ENCODE measurements around the gene RAD51B. TPM values are rescaled to one million over a fixed set of nuclear protein-coding genes. Genes with fewer than 3 reads are reported as not detected.

Gene RAD51B
- total and polyA plus RNA-seq, 2 experiments from 2014 or later, result 10.1 to 18.0 TPM

DNA sequence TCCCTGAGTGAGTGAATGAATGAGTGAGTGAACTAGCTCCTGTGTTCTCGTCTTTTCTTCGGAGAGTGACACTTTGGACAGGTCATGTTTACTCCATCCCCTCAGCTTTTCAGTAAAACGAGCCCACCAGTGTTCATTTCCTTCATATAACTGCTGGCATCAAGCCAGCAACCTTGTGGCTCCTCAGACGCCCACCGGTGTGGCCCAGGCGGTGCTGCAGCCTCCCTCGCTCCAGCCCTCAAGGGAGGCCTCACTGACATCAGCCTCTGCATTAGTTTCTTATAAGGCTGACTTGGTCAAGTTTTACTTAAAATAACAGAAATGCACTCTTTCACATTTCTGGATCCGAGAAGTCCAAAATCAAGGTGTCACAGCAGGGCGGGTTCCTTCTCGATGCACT lies 785.2 kb downstream of the RAD51B start:
- 79% methylated on average over 10 of the region's 10 CpGs for WGBS (ENCODE audit: low lambda C conversion rate, missing lambda C conversion rate)
- H4K20me1 ChIP-seq (ENCODE audit: insufficient read depth, poor library complexity, severe bottlenecking), result no peaks in the 10 kb centered on the region
- H3K9me3 ChIP-seq (ENCODE audit: low read depth), result no peaks in the 10 kb centered on the region
- H3K36me3 ChIP-seq (replicated peaks; ENCODE audit: insufficient read depth, low read depth), result no peaks in the 10 kb centered on the region
- peak overlapping the region; percentile 98 for H3K27ac ChIP-seq
- no peak for DNase-seq (ENCODE audit: low spot score)
- H3K27me3 ChIP-seq, result no peaks in the 10 kb centered on the region
- no peak overlapping the region for H3K4me3 ChIP-seq
- no peaks in the 10 kb centered on the region for H3K9me2 ChIP-seq (replicated peaks; ENCODE audit: insufficient read depth)
- H3K79me2 ChIP-seq, result no peaks in the 10 kb centered on the region
- TF ChIP-seq EZH2phosphoT487 (IDR thresholded peaks at IDR 0.05; ENCODE audit: low read depth, severe bottlenecking, unreplicated experiment) (no peak), EZH2 (IDR thresholded peaks at IDR 0.05; ENCODE audit: borderline replicate concordance) (no peak), CTCF (IDR thresholded peaks at IDR 0.05; ENCODE audit: poor library complexity) (no peak)
- H3K4me2 ChIP-seq, result no peak overlapping the region
- H3K4me1 ChIP-seq (ENCODE audit: insufficient read depth), result peaks cover 58% of the 10 kb centered on the region
- no peak overlapping the region for H2AFZ ChIP-seq

- H3K27me3 ChIP-seq, result no peaks in the 10 kb centered on the region
- H2AFZ ChIP-seq, result no peak overlapping the region
- peak overlapping the region; percentile 32 for H3K4me2 ChIP-seq
- H4K20me1 ChIP-seq (ENCODE audit: insufficient read depth, poor library complexity, severe bottlenecking), result no peaks in the 10 kb centered on the region
- H3K27ac ChIP-seq, result peak overlapping the region; percentile 98
- 63% methylated on average over 3 of the region's 3 CpGs for WGBS (ENCODE audit: low lambda C conversion rate, missing lambda C conversion rate)
- H3K79me2 ChIP-seq, result no peaks in the 10 kb centered on the region
- no peaks in the 10 kb centered on the region for H3K9me2 ChIP-seq (replicated peaks; ENCODE audit: insufficient read depth)
- H3K9me3 ChIP-seq (ENCODE audit: low read depth), result no peaks in the 10 kb centered on the region
- H3K4me1 ChIP-seq (ENCODE audit: insufficient read depth), result peaks cover 58% of the 10 kb centered on the region
- no peak overlapping the region for H3K4me3 ChIP-seq
- TF ChIP-seq EZH2phosphoT487 (IDR thresholded peaks at IDR 0.05; ENCODE audit: low read depth, severe bottlenecking, unreplicated experiment) (no peak), CTCF (IDR thresholded peaks at IDR 0.05; ENCODE audit: poor library complexity) (no peak), EZH2 (IDR thresholded peaks at IDR 0.05; ENCODE audit: borderline replicate concordance) (no peak)
- H3K36me3 ChIP-seq (replicated peaks; ENCODE audit: insufficient read depth, low read depth), result no peaks in the 10 kb centered on the region
- DNase-seq (ENCODE audit: low spot score), result no peak
These were observed 786.6 kb downstream of the RAD51B start for GRCh38 chr14:68606176-68606575.

GRCh38 chr14:68606644-68607043 lies 787.1 kb downstream of the RAD51B start:
- 61% methylated on average over 4 of the region's 4 CpGs for WGBS (ENCODE audit: low lambda C conversion rate, missing lambda C conversion rate)
- H3K4me3 ChIP-seq, result no peak overlapping the region
- H4K20me1 ChIP-seq (ENCODE audit: insufficient read depth, poor library complexity, severe bottlenecking), result no peaks in the 10 kb centered on the region
- no peak for TF ChIP-seq CTCF (IDR thresholded peaks at IDR 0.05; ENCODE audit: poor library complexity)
- no peak for TF ChIP-seq EZH2 (IDR thresholded peaks at IDR 0.05; ENCODE audit: borderline replicate concordance)
- no peak for TF ChIP-seq EZH2phosphoT487 (IDR thresholded peaks at IDR 0.05; ENCODE audit: low read depth, severe bottlenecking, unreplicated experiment)
- H3K36me3 ChIP-seq (replicated peaks; ENCODE audit: insufficient read depth, low read depth), result no peaks in the 10 kb centered on the region
- DNase-seq (ENCODE audit: low spot score), result no peak
- H3K27me3 ChIP-seq, result no peaks in the 10 kb centered on the region
- no peaks in the 10 kb centered on the region for H3K9me2 ChIP-seq (replicated peaks; ENCODE audit: insufficient read depth)
- no peaks in the 10 kb centered on the region for H3K79me2 ChIP-seq
- H3K4me1 ChIP-seq (ENCODE audit: insufficient read depth), result peaks cover 63% of the 10 kb centered on the region
- H3K4me2 ChIP-seq, result peak overlapping the region; percentile 32
- no peak overlapping the region for H2AFZ ChIP-seq
- H3K9me3 ChIP-seq (ENCODE audit: low read depth), result no peaks in the 10 kb centered on the region
- H3K27ac ChIP-seq, result peak overlapping the region; percentile 98

Measured in hepatocyte (in vitro differentiated cells).